Endometrial microvascular endothelial cells (primary cell): Measurements from ENCODE around the gene ROR1. TPM values are rescaled to one million over a fixed set of nuclear protein-coding genes. Genes with fewer than 3 reads are reported as not detected.

Experiments used
- in situ Hi-C: cut with HindIII; loops from 2 replicates; pipeline ENCODE4 v1.10.0; 2017; ENCODE audit warnings: low sequenced_read_pairs, low pct_unique_long_range_greater_than_20kb; ENCODE audit errors: inconsistent ontology term
- total RNA-seq: library from RNA; depleted of rRNA; stranded (reverse); fragments of >200 nt; gene quantifications from one replicate; pipeline ENCODE4 v1.2.3, GENCODE V29; 2015; ENCODE audit errors: inconsistent ontology term

ROR1 gene
- total RNA-seq, 1 donor from 2014 or later: 3.1 TPM

DNA sequence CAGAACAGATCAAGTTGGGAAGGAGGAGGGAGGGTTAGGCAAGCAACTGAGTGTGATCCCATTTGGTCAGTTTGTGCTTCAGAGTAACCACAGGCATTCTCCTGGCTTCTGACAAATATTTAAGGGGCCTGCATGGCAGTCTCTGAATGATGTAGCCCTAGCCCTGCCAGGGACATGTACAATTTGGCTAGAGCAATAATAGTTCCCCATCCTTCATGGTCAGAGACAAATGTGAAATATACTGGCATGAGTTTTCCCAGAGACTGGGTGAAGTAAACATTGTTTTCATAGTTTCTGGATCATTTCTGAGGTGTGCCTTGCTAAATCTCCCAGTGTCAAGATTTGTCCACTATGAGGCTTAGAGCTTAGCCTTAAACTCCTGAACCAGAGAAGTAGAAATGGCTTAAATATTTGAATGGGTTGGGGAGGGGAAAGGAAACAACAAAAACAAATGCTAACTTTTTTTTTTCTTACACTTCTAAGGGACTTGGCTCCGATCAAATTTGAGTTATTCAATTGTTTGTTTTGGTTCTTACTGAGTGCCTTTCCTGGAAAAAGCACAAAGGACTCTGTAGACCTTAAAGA lies 387.6 kb downstream of the ROR1 start:
- in situ Hi-C loops: no loop called here

DNA sequence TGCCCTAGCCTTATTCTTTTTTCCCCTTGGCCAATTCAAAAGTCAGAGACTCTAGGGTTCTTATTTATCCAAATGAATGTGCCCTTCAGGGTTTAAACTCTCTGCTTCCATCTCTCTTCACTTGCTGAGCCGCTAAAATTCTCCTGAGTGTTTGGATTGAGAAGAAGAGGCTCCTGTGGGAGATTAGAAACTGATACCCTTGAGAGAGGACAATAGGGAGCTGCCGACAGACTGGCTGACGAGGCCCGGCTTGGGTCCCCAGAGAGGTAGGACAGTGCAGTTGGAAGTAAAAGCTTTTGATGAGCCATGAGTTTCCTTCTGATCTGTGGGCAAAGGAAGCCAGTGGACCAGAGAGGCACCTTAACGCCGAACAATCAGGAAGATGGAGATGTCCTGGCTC lies 388.3 kb downstream of the ROR1 start:
- in situ Hi-C loops: no loop called here

- in situ Hi-C loops: no loop called here
These were observed 389.0 kb downstream of the ROR1 start for GRCh38 chr1:64162804-64163203.

DNA sequence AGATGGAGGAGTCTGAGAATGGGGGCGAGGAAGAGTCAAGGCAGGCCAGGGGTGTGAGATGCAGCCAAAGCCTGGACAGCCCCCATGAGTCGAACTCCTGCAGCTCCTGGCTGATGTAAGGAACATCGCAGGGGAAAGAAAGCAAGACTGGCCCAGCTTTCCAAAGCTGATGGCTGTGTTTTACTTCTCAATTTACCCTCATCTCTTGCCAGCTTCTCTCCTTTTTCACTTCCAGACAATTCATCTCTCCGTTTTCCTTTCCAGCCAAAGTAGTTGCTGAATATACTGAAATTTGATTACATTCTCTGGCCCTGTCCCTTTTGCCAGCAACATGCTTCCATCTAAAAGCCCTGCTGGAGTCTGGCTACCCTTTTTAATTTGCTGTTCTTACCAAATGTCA lies 389.6 kb downstream of the ROR1 start:
- in situ Hi-C loops: no loop called here

GRCh38 chr1:64163970-64164369 lies 390.2 kb downstream of the ROR1 start:
- in situ Hi-C loops: no loop called here

DNA sequence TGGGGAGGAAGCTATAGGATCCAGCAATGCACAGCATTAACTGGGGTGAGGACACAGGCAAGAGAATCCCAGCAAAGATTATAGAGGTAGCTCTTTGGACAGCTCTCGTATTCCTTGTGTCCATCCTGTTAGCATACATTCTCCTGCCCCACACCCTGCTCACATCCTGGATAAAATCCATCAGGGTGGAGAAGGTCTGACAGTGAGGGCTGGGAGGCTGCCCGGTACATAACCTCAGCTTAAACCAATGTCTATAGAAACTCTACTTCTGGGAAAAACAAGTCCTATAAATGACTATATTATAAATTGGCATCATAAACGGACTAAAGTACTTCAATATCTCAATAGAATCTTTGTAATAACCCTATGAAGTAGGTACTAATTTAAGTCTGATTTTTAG lies 392.8 kb downstream of the ROR1 start:
- in situ Hi-C loops: no loop called here

- in situ Hi-C loops: no loop called here
These were observed 393.4 kb downstream of the ROR1 start for GRCh38 chr1:64167176-64167575.

DNA sequence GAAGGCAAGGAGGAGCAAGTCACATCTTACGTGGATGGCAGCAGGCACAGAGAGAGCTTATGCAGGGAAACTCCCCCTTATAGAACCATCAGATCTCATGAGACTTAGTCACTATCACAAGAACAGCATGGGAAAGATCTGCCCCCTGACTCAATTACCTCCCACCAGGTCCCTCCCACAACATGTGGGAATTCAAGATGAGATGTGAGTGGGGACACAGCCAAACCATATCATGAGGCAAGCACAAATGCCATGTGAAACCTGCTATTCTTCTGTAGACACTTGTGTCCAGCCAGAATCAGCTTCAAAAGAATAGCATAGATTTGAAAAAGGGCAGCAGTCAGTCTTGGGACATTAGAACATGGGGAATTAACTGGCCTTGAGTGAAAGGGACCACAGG lies 397.4 kb downstream of the ROR1 start:
- in situ Hi-C loops: no loop called here

DNA sequence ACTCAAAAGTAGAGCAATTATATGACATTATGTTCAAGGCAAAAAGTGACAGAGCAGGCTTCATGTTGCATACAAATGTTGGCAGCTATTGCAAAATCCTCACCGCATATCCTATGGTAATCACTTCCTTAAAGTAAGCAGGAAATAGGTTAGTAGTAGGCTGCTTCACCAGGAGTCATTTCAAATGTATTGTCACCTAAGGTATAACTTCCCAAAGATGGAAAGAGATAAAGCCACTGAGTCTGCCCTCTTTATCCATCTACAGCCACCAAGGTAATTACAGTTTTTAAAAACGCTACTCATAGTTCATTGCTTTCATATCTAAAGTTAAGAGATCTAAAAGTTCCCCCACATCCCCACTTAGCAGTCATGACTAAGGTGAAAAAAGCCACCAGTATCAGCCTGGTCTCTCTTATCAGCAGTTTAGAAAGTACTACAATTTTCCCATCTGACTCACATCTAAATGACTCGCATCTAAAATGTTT lies 398.0 kb downstream of the ROR1 start:
- in situ Hi-C loops: no loop called here

DNA sequence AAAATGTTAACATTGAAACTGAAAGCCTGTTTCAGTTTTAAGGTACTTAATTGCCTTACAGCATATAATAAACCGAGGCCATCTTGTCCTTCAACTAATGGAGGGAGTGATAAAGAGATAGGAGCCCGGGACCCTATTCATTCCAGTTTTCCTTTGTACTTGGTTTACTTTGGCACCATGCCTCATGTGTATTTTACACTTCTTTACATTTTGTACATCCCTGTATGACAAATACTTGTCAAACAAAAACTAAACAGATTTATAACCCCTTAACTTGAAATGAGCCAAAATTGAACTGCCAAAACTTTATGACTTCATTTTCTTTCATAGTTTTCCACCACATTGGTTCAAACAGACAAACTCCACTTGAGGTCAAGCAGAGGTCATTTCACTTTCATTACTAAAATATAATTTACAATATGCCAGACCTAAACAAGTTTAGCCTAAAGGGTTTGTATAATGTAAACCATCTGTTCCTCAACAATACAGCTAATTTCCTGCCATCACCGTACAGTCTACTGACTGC lies 398.7 kb downstream of the ROR1 start:
- in situ Hi-C loops: no loop called here

DNA sequence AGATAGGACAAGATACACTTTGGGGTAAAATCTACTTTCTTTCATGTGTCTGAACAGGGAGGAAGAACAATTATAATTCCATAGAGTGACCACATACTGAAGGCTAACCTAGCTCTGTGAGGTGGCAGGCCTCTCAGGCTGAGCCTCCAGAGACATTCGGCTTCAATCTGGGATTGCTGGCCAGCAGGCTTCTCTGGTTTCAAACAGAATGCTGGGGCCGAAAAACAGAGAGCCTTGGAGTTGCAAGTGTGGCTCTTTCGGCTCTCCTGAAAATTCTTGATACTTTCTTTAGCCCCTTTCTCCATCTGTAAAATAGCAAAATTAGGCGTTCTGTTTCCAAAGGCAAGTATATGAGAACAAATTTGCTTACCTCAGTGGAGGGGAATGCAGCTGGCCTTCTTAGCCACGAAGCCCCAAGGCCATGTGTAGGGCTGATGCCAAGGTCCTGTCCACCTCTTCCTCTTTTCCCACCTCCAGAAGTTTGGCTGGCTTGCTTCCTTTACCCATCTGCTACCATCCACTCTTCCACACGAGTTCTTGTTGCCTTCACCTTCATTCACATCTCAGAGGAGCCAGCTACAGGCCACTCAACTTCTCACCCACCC lies 399.6 kb downstream of the ROR1 start:
- in situ Hi-C loops: no loop called here

DNA sequence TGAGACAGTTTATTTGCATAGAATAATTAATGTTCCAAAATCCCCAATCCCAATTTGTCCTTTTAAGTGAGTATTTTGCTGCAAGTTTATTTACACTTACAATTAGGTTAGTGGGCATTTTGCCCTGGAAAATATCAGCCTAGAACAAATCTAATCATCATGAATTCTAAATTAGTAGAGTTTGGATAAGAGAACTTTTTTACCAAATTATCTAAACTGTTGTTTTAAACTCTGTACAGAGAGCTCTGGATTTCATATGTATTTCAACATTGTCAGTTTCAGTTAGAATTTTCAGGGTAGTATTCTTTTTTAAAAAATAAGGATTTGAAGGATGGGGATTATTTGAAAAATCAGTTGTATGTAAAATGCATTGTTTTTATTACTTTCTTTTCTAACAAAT lies 401.8 kb downstream of the ROR1 start:
- in situ Hi-C loops: no loop called here

- in situ Hi-C loops: no loop called here
These were observed 402.8 kb downstream of the ROR1 start for GRCh38 chr1:64176659-64177058.

- in situ Hi-C loops: no loop called here
These were observed 405.8 kb downstream of the ROR1 start for GRCh38 chr1:64179588-64179987.

- in situ Hi-C loops: no loop called here
These were observed 408.4 kb downstream of the ROR1 start for GRCh38 chr1:64182207-64182606.

- in situ Hi-C loops: no loop called here
These were observed 409.7 kb downstream of the ROR1 start for GRCh38 chr1:64183395-64184002.

DNA sequence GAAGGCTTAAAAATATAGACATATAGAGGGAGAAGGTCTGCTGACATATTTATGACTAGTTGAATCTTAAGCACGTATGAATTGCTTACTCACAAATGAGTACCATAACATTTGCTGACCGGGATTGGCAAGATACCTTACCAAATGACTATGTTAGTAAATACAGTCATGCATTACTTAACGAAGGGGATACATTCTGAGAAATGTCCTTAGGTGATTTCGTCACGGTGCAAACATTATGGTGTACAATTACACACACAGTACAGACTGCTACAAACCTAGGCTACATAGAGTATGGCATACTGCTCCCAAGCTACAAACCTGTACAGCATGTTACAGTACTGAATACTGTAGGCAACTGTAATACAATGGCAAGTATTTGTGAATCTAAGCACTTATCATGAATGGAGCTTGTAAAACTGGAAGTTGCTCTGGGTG lies 410.2 kb downstream of the ROR1 start:
- in situ Hi-C loops: no loop called here

- in situ Hi-C loops: no loop called here
These were observed 412.5 kb downstream of the ROR1 start for GRCh38 chr1:64186138-64186897.

GRCh38 chr1:64186898-64187280 lies 413.1 kb downstream of the ROR1 start:
- in situ Hi-C loops: no loop called here

GRCh38 chr1:64187646-64188045 lies 413.8 kb downstream of the ROR1 start:
- in situ Hi-C loops: no loop called here
